Adrenal gland (tissue), 12 donors: Measurements from ENCODE around the gene TP53RK. TPM values are rescaled to one million over a fixed set of nuclear protein-coding genes. Genes with fewer than 3 reads are reported as not detected.
A peak's percentile ranks its signal among the peaks of the same experiment; 100 is the strongest.

ENCODE experiments used
- DNase-seq, 7 donors: peaks; one replicate each; pipeline ENCODE4 v3.0.0-alpha.2; 2019 to 2020
- H3K27ac ChIP-seq, 5 donors: fragments of 200-600 bp; sonication (generic) in 4 of 5; 1 replicate in 3 of 5; 2 replicates in 2 of 5; pipeline versions ENCODE4 v1.5.1 to v1.8.0; 2016 to 2020; ENCODE audit warnings: mild to moderate bottlenecking in 1 of 5
- H3K27me3 ChIP-seq: fragments of 200-600 bp; 2 replicates; pipeline ENCODE4 v1.8.0; 2021
- H3K36me3 ChIP-seq, 2 donors: fragments of 200-600 bp; replicated peaks in 1 of 2; 1 replicate in 1 of 2; 2 replicates in 1 of 2; pipeline versions ENCODE4 v1.5.1 to v1.8.0; 2018 to 2022
- H3K4me1 ChIP-seq, 2 donors: fragments of 200-600 bp; replicated peaks in 1 of 2; 1 replicate in 1 of 2; 2 replicates in 1 of 2; pipeline versions ENCODE4 v1.5.1 to v1.8.0; 2018 to 2021
- H3K4me3 ChIP-seq, 4 donors: fragments of 200-600 bp; sonication (generic) in 3 of 4; one replicate each; pipeline ENCODE4 v1.5.1; 2016 to 2018
- H3K9me3 ChIP-seq, 3 donors: fragments of 200-600 bp; sonication (generic) in 1 of 3; replicated peaks in 1 of 3; 1 replicate in 2 of 3; 2 replicates in 1 of 3; pipeline versions ENCODE4 v1.5.1 to v1.8.0; 2016 to 2021
- CTCF ChIP-seq, 6 experiments: fragments of 450-650 bp in 4 of 6; fragments of 200-600 bp in 2 of 6; sonication (generic) in 1 of 6; IDR thresholded peaks; 1 replicate in 5 of 6; 2 replicates in 1 of 6; pipeline versions ENCODE4 v1.5.1 to v1.8.0; 2016 to 2021; ENCODE audit warnings: antibody characterized with exemption in 6 of 6, mild to moderate bottlenecking in 2 of 6, moderate library complexity in 1 of 6
- POLR2A ChIP-seq, 2 donors: fragments of 450-650 bp; IDR thresholded peaks; one replicate each; pipeline ENCODE4 v1.6.1; 2017; ENCODE audit warnings: antibody characterized with exemption in 2 of 2, mild to moderate bottlenecking in 2 of 2, moderate library complexity in 1 of 2
- WGBS, 4 donors: extraction: QIAGEN DNeasy Blood & Tissue Kit in 2 of 4; methylation state at CpG; one replicate each; pipeline versions ENCODE4 v1.1.5 to v1.1.7; 2013 to 2017; 5-methylcytosine and 5-hydroxymethylcytosine counted together
- intact Hi-C, 2 donors: fragments of 100-400 bp; cut with DNase I; formaldehyde crosslinking; loops; one replicate each; pipeline versions ENCODE4 v1.14.1 to v1.15.0; 2022 to 2023
- polyA plus RNA-seq, 3 donors: library from polyadenylated mRNA; stranded (reverse); fragments of 200-250 nt in 2 of 3; fragments of 350-450 nt in 1 of 3; fragmentation: Illumina TruSeq in 1 of 3; extraction: RNeasy Lipid Tissue Mini Kit (QIAGEN cat#74804) in 1 of 3; gene quantifications; one replicate each; pipeline ENCODE4 v1.2.3, GENCODE V29; 2013 to 2014
- total RNA-seq, 9 donors: library from RNA; depleted of rRNA in 4 of 9; stranded (reverse); fragments of >200 nt in 4 of 9; fragments of 120-200 nt in 1 of 9; fragmentation: NEBNext Ultra II Directional in 1 of 9; extraction: Animal tissue kit (Norgen Biotek cat#: 25700) in 1 of 9; gene quantifications; one replicate each; pipeline versions ENCODE4 v1.1.0 to v1.2.4, GENCODE V29; 2013 to 2023
- donor health status: healthy with polysubstance abuse.
- donor health status: Bipolar disorder and iron deficiency.
- donor health status: DM: yes; HTN: yes; CAD: no.
- donor health status: DM: no; HTN: no; CAD: no.
- donor health status: DM: no; HTN: no; CAD: no.
- donor health status: DM: yes; HTN: yes; CAD: no.

Gene TP53RK
- total and polyA plus RNA-seq, 12 donors: 8.9 to 35.0 (median 16.9) TPM

- Histone ChIP-seq H3K4me3 (no peak overlapping the region), H3K4me1 (peaks cover 0 to 2% of the 10 kb centered on the region in 2 donors), H3K27ac (no peak overlapping the region), H3K27me3 (no peaks in the 10 kb centered on the region), H3K9me3 (no peaks in the 10 kb centered on the region), H3K36me3 (no peaks in the 10 kb centered on the region)
- no peak for DNase-seq
- intact Hi-C loops: no loop called here
- 92 to 95% (median 94%) methylated on average over 4 of the region's 4 CpGs for WGBS, 4 donors
- TF ChIP-seq POLR2A (IDR thresholded peaks at IDR 0.05) (no peak), CTCF (IDR thresholded peaks at IDR 0.05) (no peak)
These were observed 52.7 kb downstream of the TP53RK start for GRCh38 chr20:46636514-46636913.

- no peaks in the 10 kb centered on the region for H3K36me3 ChIP-seq
- DNase-seq: no peak
- no peaks in the 10 kb centered on the region for H3K27me3 ChIP-seq
- 83 to 91% (median 89%) methylated on average over 5 of the region's 5 CpGs for WGBS, 4 donors
- peaks cover 0 to 7% of the 10 kb centered on the region in 2 donors for H3K4me1 ChIP-seq
- intact Hi-C loops: no loop called here
- TF ChIP-seq CTCF (IDR thresholded peaks at IDR 0.05) (no peak), POLR2A (IDR thresholded peaks at IDR 0.05) (no peak)
- no peak overlapping the region for H3K4me3 ChIP-seq
- no peak overlapping the region for H3K27ac ChIP-seq
- H3K9me3 ChIP-seq: no peaks in the 10 kb centered on the region
These were observed 53.6 kb downstream of the TP53RK start for GRCh38 chr20:46635514-46636136.

- H3K9me3 ChIP-seq: no peaks in the 10 kb centered on the region
- H3K27me3 ChIP-seq: no peaks in the 10 kb centered on the region
- H3K36me3 ChIP-seq: no peaks in the 10 kb centered on the region
- WGBS, 4 donors: 54 to 57% (median 56%) methylated on average over 5 to 6 of the region's 6 CpGs
- H3K27ac ChIP-seq: no peak overlapping the region
- TF ChIP-seq POLR2A (IDR thresholded peaks at IDR 0.05) (no peak), CTCF (IDR thresholded peaks at IDR 0.05) (no peak)
- DNase-seq: peak in 1 of 7 donors; percentile 10
- intact Hi-C loops: no loop called here
- no peak overlapping the region for H3K4me3 ChIP-seq
- H3K4me1 ChIP-seq: peaks cover 0 to 7% of the 10 kb centered on the region in 2 donors
These were observed 54.7 kb downstream of the TP53RK start for GRCh38 chr20:46634528-46634927.

Other genes starting within 250 kb of the TP53RK start
- 10 to 100 TPM in 3 of 9 donors, 1 to 10 TPM in 6; 1.0 to 22.2 (median 6.9) TPM for gene ZNF334, start 175.9 kb downstream of the TP53RK start, total RNA-seq
- gene ZNF334, start 175.9 kb downstream of the TP53RK start, polyA plus RNA-seq: 10 to 100 TPM in 2 of 3 donors, 1 to 10 TPM in 1; 7.2 to 19.1 (median 14.7) TPM
- gene OCSTAMP, start 138.8 kb downstream of the TP53RK start, total RNA-seq: under 1 TPM in 1 of 9 donors, not detected in 8; 0.17 TPM
- under 1 TPM in 1 of 3 donors, not detected in 2; 0.16 TPM for gene OCSTAMP, start 138.8 kb downstream of the TP53RK start, polyA plus RNA-seq
- 10 to 100 TPM in 1 of 9 donors, 1 to 10 TPM in 8; 1.6 to 11.2 (median 4.4) TPM for gene SLC13A3, start 38.0 kb downstream of the TP53RK start, total RNA-seq
- 1 to 10 TPM; 1.5 to 4.2 (median 1.9) TPM for gene SLC13A3, start 38.0 kb downstream of the TP53RK start, polyA plus RNA-seq
- 10 to 100 TPM in 8 of 9 donors, 1 to 10 TPM in 1; 8.5 to 27.3 (median 15.3) TPM for gene SLC2A10, start 20.2 kb upstream of the TP53RK start, total RNA-seq
- 10 to 100 TPM in 2 of 3 donors, 1 to 10 TPM in 1; 7.2 to 11.8 (median 10.5) TPM for gene SLC2A10, start 20.2 kb upstream of the TP53RK start, polyA plus RNA-seq
- gene EYA2, start 205.4 kb upstream of the TP53RK start, total RNA-seq: 1 to 10 TPM in 6 of 9 donors, under 1 TPM in 3; 0.54 to 2.1 (median 1.2) TPM
- gene EYA2, start 205.4 kb upstream of the TP53RK start, polyA plus RNA-seq: 1 to 10 TPM; 1.0 to 2.2 (median 2.0) TPM